ENCODE data around the gene PIANP.
"Not testable (repeated sequence)": the region's sequence is repeated elsewhere in the genome, so short reads cannot be mapped to it uniquely, and the experiment has no call there.

GRCh38 chr12:6708351-6708750, 7.7 kb upstream of the PIANP start:
- TF ChIP-seq EP300 (IDR thresholded peaks at IDR 0.05) = not testable (repeated sequence)
- TF ChIP-seq, protein P1, sequence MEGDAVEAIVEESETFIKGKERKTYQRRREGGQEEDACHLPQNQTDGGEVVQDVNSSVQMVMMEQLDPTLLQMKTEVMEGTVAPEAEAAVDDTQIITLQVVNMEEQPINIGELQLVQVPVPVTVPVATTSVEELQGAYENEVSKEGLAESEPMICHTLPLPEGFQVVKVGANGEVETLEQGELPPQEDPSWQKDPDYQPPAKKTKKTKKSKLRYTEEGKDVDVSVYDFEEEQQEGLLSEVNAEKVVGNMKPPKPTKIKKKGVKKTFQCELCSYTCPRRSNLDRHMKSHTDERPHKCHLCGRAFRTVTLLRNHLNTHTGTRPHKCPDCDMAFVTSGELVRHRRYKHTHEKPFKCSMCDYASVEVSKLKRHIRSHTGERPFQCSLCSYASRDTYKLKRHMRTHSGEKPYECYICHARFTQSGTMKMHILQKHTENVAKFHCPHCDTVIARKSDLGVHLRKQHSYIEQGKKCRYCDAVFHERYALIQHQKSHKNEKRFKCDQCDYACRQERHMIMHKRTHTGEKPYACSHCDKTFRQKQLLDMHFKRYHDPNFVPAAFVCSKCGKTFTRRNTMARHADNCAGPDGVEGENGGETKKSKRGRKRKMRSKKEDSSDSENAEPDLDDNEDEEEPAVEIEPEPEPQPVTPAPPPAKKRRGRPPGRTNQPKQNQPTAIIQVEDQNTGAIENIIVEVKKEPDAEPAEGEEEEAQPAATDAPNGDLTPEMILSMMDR (IDR thresholded peaks at IDR 0.05) = not testable (repeated sequence)
